AG04449 (cell line): Measurements from ENCODE around the gene PRKN.

Source experiments
- CTCF ChIA-PET: fragments of 350-600 bp; formaldehyde crosslinking; extraction: SDS; loops from one replicate; lab custom pipeline; 2021; ENCODE audit warnings: antibody characterized with exemption; lab: Yijun Ruan, JAX
- POLR2A ChIA-PET: fragments of 400-600, 350-600 bp; formaldehyde crosslinking; extraction: SDS; loops from one replicate; lab custom pipeline; 2020; ENCODE audit warnings: antibody characterized with exemption, inconsistent platforms; lab: Yijun Ruan, JAX
- DNase-seq: peaks from one replicate; pipeline ENCODE4 v3.0.0-alpha.2; 2010; ENCODE audit warnings: low read depth, low spot score
- H3K4me3 ChIP-seq: 2 replicates; pipeline ENCODE4 v1.5.1; 2011; ENCODE audit warnings: low read depth, mild to moderate bottlenecking, control low read depth, low read length
- CTCF ChIP-seq: IDR thresholded peaks from one replicate; pipeline ENCODE4 v1.5.1; 2011; ENCODE audit warnings: mild to moderate bottlenecking, moderate library complexity, low read length, control low read depth, inconsistent platforms; ENCODE audit not compliant: insufficient read depth; ENCODE audit errors: missing control alignments

Gene PRKN

GRCh38 chr6:162630069-162630468, 97.5 kb downstream of the PRKN start:
- TF ChIP-seq CTCF = no peak
- H3K4me3 ChIP-seq = no peak overlapping the region
- ChIA-PET POLR2A (no interaction called here), CTCF (no interaction called here)
- DNase-seq = no peak

GRCh38 chr6:162627825-162628224, 99.7 kb downstream of the PRKN start:
- POLR2A ChIA-PET = no interaction called here
- CTCF ChIA-PET = no interaction called here
- H3K4me3 ChIP-seq = no peak overlapping the region
- no peak for TF ChIP-seq CTCF
- no peak for DNase-seq

- CTCF ChIA-PET = no interaction called here
- TF ChIP-seq CTCF = no peak
- DNase-seq = no peak
- no peak overlapping the region for H3K4me3 ChIP-seq
- POLR2A ChIA-PET = no interaction called here
Observed at GRCh38 chr6:162627362-162627761, 100.2 kb downstream of the PRKN start.

DNA sequence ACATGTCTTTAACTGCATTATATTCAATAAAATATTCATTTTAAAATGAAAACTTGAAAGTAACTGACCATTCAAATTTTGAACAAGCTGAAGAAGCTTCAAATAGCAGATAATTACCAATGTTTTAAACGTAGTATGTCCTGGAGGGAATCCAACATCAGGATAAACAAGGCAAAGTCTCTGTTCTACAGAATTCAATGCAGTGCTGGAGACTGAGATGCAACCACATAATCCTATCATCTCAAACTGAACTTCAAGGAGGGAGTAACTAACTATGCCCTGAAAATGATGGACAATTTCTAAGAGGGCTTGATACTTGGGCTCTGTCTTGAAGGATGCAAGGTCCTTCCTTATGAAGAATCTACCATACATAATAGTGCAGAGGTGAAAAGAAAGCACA, 100.7 kb downstream of the PRKN start:
- ChIA-PET CTCF (no interaction called here), POLR2A (no interaction called here)
- no peak for TF ChIP-seq CTCF
- no peak overlapping the region for H3K4me3 ChIP-seq
- DNase-seq = no peak

DNA sequence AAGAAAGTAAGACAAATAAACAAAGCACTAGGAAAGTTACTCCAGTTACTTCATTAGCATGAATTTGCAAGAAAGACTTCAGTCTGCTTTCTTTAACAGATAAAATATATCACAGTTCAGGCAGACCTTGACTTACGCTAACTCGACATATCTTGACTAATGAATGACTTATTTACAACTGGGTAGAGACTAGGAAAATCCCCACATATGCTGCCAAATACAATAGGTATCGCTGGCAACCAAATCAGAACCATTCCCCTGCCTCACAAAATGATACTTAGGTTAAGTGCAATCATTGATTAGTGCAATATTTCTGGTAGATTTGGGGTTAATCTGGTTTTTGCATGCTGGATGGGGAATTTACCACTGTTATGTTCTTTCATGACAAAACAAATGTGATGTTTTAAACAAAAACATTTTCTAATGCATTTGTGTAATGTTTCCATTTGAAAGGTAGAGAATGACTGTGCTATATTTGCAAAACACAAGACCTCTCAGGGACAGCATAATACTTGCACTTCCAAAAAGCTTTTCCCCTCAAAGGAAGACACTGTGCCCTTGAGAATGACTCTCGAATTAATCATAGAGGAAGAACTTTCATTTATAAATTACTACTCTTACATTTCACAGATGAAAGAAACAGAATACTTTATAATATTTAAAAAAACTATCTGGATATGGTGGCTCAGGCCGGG, 101.6 kb downstream of the PRKN start:
- ChIA-PET POLR2A (no interaction called here), CTCF (no interaction called here)
- no peak for TF ChIP-seq CTCF
- H3K4me3 ChIP-seq = no peak overlapping the region
- no peak for DNase-seq

DNA sequence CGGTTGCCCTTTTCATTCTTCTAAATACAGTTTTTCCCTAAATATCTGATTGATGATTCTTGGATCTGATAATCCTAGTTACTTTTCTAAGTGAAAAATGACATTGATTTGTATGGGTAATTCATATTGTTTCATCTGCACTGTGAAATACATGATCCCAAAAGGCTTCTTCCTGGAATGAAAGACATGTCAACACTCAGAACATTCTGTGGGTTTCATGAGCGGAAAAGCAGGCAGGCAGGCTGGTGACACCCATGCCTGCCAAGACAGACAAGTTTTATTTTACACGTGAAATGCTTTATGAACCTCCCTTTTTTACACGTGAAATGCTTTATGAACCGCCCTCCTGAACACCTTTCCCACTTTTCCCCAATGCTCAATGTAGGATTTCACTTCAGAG, 105.0 kb downstream of the PRKN start:
- POLR2A ChIA-PET = no interaction called here
- DNase-seq = no peak
- no peak for TF ChIP-seq CTCF
- H3K4me3 ChIP-seq = no peak overlapping the region
- CTCF ChIA-PET = no interaction called here
